Measurements from ENCODE around the gene ZSWIM9.

GRCh38 chr19:48137411-48137810 lies 33.1 kb upstream of the ZSWIM9 start:
- TF ChIP-seq EZH2 (IDR thresholded peaks at IDR 0.05; ENCODE audit: low read length, unreplicated experiment) (no peak), EZH2phosphoT487 (IDR thresholded peaks at IDR 0.05; ENCODE audit: borderline replicate concordance, low read length) (no peak)
- TF ChIP-seq, protein P1, sequence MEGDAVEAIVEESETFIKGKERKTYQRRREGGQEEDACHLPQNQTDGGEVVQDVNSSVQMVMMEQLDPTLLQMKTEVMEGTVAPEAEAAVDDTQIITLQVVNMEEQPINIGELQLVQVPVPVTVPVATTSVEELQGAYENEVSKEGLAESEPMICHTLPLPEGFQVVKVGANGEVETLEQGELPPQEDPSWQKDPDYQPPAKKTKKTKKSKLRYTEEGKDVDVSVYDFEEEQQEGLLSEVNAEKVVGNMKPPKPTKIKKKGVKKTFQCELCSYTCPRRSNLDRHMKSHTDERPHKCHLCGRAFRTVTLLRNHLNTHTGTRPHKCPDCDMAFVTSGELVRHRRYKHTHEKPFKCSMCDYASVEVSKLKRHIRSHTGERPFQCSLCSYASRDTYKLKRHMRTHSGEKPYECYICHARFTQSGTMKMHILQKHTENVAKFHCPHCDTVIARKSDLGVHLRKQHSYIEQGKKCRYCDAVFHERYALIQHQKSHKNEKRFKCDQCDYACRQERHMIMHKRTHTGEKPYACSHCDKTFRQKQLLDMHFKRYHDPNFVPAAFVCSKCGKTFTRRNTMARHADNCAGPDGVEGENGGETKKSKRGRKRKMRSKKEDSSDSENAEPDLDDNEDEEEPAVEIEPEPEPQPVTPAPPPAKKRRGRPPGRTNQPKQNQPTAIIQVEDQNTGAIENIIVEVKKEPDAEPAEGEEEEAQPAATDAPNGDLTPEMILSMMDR (conservative IDR thresholded peaks at IDR 0.05; ENCODE audit: low read depth, low read length) = no peak

All from PC-3 (cell line).